C4-2B (cell line): Measurements from ENCODE around the gene FGF18.
"Not testable (repeated sequence)": the region's sequence is repeated elsewhere in the genome, so short reads cannot be mapped to it uniquely, and the experiment has no call there.

Source experiments
- ZFX ChIP-seq: fragments of 450-650 bp; IDR thresholded peaks from 2 replicates; pipeline ENCODE4 v1.6.1; 2017
- TF ChIP-seq, protein P1 (sequence below): fragments of 450-650 bp; conservative IDR thresholded peaks from 2 replicates; pipeline ENCODE4 v1.5.1; 2017; ENCODE audit warnings: mild to moderate bottlenecking

DNA sequence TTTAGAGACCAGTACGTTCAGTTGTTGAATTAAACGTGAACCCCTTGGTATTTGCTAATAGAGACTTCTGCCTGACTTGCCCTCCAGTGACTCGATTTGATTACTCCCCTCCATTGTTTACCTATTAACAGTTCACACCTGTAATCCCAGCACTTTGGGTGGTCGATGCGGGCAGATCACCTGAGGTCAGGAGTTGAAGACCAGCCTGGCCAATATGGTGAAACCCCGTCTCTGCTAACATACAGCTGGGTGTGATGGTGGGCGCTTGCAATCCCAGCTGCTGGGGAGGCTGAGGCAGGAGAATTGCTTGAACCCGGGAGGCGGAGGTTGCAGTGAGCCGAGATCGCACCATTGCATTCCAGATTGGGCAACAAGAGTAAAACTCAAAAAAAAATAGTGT, 22.9 kb upstream of the FGF18 start:
- TF ChIP-seq, protein P1, sequence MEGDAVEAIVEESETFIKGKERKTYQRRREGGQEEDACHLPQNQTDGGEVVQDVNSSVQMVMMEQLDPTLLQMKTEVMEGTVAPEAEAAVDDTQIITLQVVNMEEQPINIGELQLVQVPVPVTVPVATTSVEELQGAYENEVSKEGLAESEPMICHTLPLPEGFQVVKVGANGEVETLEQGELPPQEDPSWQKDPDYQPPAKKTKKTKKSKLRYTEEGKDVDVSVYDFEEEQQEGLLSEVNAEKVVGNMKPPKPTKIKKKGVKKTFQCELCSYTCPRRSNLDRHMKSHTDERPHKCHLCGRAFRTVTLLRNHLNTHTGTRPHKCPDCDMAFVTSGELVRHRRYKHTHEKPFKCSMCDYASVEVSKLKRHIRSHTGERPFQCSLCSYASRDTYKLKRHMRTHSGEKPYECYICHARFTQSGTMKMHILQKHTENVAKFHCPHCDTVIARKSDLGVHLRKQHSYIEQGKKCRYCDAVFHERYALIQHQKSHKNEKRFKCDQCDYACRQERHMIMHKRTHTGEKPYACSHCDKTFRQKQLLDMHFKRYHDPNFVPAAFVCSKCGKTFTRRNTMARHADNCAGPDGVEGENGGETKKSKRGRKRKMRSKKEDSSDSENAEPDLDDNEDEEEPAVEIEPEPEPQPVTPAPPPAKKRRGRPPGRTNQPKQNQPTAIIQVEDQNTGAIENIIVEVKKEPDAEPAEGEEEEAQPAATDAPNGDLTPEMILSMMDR, result not testable (repeated sequence)
- TF ChIP-seq ZFX, result not testable (repeated sequence)
